Measurements from ENCODE around the gene ARRB1. TPM values are rescaled to one million over a fixed set of nuclear protein-coding genes. Genes with fewer than 3 reads are reported as not detected.

The ARRB1 gene
- total and polyA plus RNA-seq, 9 of the 15 experiments (the other 6 are each of a cell fraction or from before 2014, with no cell fraction given): 6.6 to 45.4 (median 28.5) TPM

- TF ChIP-seq KAT7 (CRISPR knock-in tag; IDR thresholded peaks at IDR 0.05; ENCODE audit: borderline replicate concordance) (0 out of 2 replicates have a peak, but pooled peaks have one; percentile 1), VEZF1 (CRISPR knock-in tag; IDR thresholded peaks at IDR 0.05) (no peak), ZNF124 (CRISPR knock-in tag; IDR thresholded peaks at IDR 0.05) (no peak), DLX4 (CRISPR knock-in tag; IDR thresholded peaks at IDR 0.05) (no peak), ADNP (tag; IDR thresholded peaks at IDR 0.05) (no peak), YY1 (IDR thresholded peaks at IDR 0.05; ENCODE audit: borderline replicate concordance in 1 of 3, control insufficient read depth in 1 of 3, extremely low read depth in 1 of 3, insufficient read depth in 3 of 3, insufficient read length in 1 of 3, insufficient replicate concordance in 2 of 3, low read depth in 1 of 3, low read length in 2 of 3) (peak in 1 of 3 experiments; percentile 58), SMARCE1 (IDR thresholded peaks at IDR 0.05) (no peak), ERF (CRISPR knock-in tag; IDR thresholded peaks at IDR 0.05) (no peak), HNRNPL (IDR thresholded peaks at IDR 0.05; ENCODE audit: low read depth, low read length) (peak; percentile 70; the same call in 1 of the 2 replicates), BACH1 (tag; IDR thresholded peaks at IDR 0.05) (0 out of 2 replicates have a peak, but pooled peaks have one; percentile 40), ZNF778 (CRISPR knock-in tag; IDR thresholded peaks at IDR 0.05) (no peak), TEAD4 (IDR thresholded peaks at IDR 0.05; ENCODE audit: low read length) (0 out of 2 replicates have a peak, but pooled peaks have one; percentile 4), TEAD4 (CRISPR knock-in tag; IDR thresholded peaks at IDR 0.05; ENCODE audit: borderline replicate concordance) (no peak), RB1 (IDR thresholded peaks at IDR 0.05; ENCODE audit: low read depth) (0 out of 2 replicates have a peak, but pooled peaks have one; percentile 31), HMBOX1 (IDR thresholded peaks at IDR 0.05) (0 out of 2 replicates have a peak, but pooled peaks have one; percentile 40), SAFB (IDR thresholded peaks at IDR 0.05; ENCODE audit: borderline replicate concordance, low read depth, low read length) (no peak), HDAC3 (IDR thresholded peaks at IDR 0.05; ENCODE audit: borderline replicate concordance, partially characterized antibody) (no peak), NFE2 (IDR thresholded peaks at IDR 0.05; ENCODE audit: low read depth) (no peak)
Observed at GRCh38 chr11:75400146-75400865, 48.8 kb upstream of the ARRB1 start (continued).
